Stimulated activated CD8-positive, alpha-beta memory T cell treated with anti-CD3 and anti-CD28 coated beads, Interleukin-15, amount 100 ng/mL, for 4 hours (primary cell): ENCODE results near the gene FAM43A.

Experiments
- DNase-seq, 2 donors: peaks; one replicate each; pipeline ENCODE4 v3.0.0-alpha.2; 2020; ENCODE audit warnings: low read depth in 2 of 2

The FAM43A gene

GRCh38 chr3:194707147-194707540 lies 21.5 kb downstream of the FAM43A start:
- DNase-seq, result no peak

DNA sequence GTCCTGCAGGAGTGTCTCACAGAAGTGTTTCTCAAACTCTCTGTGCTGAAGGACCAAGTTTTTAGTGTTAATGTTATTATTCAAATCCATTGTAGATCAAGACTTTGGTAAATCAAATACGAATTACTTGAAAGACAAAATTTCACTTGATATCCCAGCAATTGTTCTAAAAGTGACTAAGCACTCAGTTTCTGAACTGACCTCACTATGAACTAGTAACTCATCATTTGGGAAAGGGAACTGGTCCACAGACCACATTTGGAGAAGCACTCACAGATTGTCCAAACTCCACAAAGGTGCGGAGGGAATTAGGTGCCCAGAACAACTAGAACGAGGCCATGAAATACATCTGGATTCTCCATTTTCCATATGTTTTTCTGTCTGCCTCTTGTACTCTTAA lies 25.6 kb downstream of the FAM43A start:
- no peak for DNase-seq

DNA sequence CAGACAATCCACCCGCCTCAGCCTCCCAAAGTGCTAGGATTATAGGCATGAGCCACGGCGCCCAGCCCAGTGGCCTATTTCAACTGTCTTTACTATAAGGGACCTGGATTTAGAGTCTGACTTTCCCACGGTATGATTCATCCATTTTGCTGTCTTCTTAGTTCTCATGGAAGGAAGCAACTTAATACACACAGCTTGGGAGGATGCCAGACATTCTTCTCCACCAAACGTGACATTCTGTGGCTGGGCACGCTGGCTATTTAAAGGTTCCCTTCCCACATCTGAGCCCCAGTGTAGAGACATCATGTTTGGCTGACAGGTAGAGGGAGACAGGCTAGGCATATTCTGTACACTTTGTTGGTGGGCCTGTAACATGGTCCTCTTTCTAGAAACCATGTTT lies 26.2 kb downstream of the FAM43A start:
- no peak for DNase-seq

DNA sequence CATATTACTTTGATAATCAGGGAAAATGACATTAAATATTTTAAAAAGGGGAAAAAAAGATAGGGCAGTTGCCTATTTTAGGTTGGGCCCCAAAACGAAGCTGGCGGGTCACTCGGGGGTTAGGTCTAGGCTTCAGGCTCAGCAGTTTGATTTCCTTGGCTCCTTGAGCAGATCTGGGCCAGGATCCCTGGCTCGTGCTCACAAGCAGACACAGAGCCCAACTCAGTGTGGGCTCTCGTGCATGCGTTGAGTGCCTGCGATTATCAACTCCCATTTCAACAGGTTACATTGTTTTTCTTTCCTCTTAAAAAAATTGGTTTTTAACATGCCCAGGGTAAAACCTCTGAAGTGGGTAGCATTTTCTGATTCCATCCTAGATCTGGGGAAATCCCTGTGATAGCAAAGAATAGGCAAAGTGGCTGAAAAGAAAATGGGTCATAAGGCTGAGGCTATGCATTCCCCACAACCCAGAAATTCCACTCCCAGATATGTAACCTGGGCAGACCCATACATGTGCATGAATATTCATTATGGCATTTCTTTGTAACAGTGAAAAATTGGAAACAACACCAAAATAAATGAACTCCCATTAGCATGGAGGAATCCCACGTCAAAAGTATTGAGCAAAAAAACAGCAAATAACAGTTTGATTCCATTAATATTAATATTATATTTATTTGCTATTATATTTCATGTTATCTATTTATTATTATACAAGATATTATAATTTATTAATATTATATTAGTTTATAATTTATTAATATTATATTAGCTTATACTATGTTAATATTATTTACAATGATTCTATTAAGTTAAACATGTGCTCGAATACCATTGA lies 27.8 kb downstream of the FAM43A start:
- DNase-seq, result no peak

DNA sequence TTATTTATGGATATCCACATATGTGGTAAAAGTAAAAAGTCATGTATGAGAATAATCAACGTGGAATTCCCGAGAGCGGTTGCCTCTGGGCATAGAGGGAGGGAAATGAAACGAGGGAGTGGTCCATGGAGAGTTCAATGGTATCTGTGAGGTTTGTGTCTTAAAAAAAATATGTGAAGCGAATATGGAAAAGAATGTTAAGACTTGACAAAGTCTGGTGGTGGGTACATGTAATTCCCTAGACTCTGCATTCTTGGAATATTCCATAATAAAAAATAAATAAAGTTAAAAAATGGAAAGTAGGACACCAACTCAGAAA lies 28.4 kb downstream of the FAM43A start:
- DNase-seq, result no peak

DNA sequence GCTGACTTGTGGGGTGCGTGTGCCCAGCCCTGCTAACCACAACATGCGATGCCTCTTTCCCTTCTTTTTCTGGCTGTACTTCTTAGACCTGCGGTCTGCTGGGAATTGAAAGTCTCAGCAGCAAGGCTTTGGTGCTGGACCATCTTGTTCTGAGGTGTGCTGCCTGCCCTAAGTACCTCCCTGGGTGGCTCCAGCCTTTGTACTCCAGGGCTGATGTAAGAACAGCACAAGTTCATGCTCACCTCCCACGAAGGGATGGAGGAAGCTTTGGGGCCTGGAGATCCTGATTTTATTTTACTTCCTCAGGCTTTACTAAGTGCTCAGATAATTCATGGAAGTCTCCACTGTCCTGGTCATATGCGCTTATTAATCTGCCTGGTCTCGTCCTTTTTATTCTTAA lies 28.9 kb downstream of the FAM43A start:
- DNase-seq, result no peak

DNA sequence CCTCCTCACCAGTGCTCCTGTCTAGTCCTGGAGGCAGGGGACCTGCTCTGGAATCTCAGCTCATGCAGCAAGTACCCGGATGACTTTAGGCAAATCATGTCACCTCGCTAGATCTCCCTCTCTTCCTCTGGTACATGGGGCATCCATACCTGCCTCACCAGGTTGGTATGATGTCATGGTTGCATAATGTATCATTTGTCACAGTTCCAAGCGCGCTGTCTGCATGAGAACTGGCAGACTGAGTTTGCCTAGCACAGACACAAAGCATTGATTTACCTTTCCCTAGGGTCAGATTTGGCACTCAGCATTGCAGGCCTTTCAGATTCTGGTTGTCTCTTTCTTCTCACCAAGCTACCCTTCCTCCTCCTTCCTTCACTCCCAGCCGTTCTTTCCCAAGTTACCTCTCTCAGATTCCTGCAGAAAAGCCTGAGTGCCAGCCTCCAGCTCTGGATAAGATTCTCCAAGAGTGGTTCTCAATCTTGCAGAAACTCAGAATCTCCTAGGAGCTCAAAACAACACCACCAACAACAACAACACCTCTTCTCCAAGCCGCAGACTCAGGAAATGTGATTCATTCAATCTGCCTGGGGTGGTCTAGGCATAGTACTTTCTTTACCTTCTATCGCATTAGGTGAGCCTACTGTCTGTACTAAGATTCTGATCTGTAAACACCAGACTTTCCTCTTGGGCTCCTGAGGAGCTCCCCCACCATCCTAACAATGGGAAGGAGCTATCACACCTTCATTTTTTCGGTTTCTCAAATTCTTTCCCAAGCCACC lies 29.5 kb downstream of the FAM43A start:
- DNase-seq, result peak; percentile 5 to 7

DNA sequence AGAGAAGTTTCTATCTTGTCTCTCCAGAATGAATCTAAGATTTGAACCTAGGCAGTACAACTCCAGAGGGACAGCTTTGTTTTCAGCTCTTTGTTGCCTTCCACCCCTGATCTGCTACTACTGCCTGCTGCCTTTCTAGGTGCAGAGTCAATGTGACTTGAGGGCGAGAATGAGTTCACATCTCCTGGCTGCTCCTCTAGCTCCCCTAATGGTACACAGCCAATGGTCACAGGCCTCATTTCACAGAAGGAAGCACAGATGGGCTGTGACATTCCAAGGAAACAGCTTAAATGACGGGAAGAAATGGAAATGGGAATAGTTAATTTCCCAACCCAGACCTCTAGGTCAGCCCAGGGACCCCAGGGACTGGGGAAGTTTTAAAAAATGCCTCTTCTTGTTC lies 32.4 kb downstream of the FAM43A start:
- no peak for DNase-seq

GRCh38 chr3:194720048-194720447 lies 34.4 kb downstream of the FAM43A start:
- DNase-seq, result no peak

- DNase-seq, result no peak
These were observed 38.3 kb downstream of the FAM43A start for GRCh38 chr3:194723846-194724618.

DNA sequence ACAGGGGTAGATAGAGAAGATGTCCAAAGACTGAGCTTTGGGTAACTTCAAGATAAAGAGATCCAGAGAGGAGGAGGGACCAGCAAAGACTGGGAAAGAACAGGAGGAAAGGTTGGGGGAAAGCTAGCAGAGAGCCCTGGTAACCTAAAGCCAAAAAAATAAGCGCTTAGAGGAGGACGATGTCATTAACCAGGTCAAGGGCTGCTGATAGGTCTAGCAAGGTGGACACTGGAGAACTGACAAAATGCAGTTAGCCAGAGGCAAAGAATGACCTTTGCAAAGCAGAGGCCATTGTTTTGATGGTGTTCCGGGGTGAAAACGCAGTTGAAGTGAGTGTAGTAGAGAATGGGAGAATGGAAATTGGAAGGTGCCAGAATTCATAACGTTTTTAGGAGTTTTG lies 39.7 kb downstream of the FAM43A start:
- DNase-seq, result no peak

GRCh38 chr3:194727435-194728128 lies 41.9 kb downstream of the FAM43A start:
- no peak for DNase-seq

- no peak for DNase-seq
These were observed 43.3 kb downstream of the FAM43A start for GRCh38 chr3:194728986-194729385.

GRCh38 chr3:194730365-194730764 lies 44.7 kb downstream of the FAM43A start:
- DNase-seq, result no peak

DNA sequence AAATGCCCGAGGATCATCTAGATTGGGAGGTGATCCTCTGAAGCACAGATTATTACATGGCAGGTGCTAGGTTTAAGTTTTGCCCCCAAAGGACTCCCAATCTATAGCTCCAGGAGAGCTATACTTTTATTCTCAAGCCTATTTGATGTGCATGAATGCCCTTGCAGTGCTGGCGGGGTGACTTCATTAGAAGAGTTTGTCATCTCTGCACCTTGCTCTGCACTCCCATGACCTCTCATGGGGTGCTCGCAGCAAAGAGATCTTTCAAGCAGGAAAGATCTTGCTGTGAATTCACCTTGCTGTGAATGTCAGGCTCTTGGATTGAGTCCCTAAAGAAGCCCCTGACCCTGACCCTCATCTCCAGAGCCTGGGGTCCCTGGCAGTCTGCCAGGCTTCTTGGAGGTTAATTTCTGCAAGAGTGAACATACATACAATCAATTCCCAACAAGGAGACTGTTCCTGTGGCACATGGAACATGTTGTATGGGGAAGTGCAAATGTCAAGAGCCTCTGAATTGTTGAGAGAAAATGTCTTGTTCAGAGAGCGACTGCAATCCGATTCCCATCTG lies 45.9 kb downstream of the FAM43A start:
- DNase-seq, result no peak

DNA sequence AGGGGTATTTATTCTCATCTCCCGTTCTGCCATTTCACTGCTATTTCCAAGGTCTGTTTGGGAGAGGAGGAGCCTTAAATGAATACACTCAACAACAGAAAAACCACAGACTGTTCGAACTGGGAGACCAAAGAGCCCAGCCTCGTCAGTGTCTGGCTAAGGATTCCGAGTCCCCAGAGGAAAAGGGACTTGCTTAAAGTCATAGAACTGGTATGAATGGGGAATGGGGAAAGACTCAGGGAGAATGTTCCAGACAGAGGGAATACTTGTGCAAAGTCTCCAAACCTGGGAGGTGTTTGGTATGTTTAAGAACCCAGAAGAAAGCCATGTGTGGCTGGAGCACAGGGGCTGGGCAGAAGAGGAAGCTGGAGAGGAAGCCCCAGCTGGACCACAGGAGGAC lies 46.9 kb downstream of the FAM43A start:
- no peak for DNase-seq

DNA sequence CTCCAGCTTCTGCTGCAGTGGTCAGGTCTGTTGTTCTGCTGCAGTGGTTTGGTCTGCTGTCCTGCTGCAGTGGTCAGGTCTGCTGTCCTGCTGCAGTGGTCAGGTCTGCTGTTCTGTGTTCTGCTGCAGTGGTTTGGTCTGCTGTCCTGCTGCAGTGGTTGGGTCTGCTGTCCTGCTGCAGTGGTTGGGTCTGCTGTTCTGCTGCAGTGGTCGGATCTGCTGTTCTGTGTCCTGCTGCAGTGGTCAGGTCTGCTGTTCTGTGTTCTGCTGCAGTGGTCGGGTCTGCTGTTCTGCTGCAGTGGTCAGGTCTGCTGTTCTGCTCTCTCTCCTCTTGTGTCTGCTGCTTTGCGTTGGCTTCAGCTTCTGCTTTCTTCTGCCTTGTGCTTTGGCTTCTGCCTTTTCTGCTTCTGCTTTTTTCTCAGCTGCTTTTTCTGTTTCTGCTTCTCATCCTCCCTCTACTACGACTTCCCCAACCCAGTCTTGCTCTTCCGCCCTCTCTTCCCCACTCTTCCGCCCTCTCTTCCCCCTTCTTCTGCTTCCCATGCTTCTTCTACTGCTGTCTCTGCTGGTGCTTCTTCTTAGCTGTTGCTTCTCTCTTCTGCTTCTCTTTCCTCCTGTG lies 50.7 kb downstream of the FAM43A start:
- DNase-seq, result no peak

GRCh38 chr3:194736896-194737600 lies 51.4 kb downstream of the FAM43A start:
- no peak for DNase-seq
